Activated T-helper 2 cell treated with anti-CD3 and anti-CD28 coated beads, Interferon-gamma antibody, Interleukin-2, Interleukin-4, amounts not matched to agents 10 μg/mL and 5 μg/mL and 100 μg/mL, durations not matched to agents 14 hours and 24 hours and 36 hours (primary cell): Measurements from ENCODE around the gene NPY4R. TPM values are rescaled to one million over a fixed set of nuclear protein-coding genes. Genes with fewer than 3 reads are reported as not detected.
A peak's percentile ranks its signal among the peaks of the same experiment; 100 is the strongest.
"Not testable (repeated sequence)": the region's sequence is repeated elsewhere in the genome, so short reads cannot be mapped to it uniquely, and the experiment has no call there.

Source experiments
- DNase-seq: peaks from one replicate; pipeline ENCODE4 v3.0.0; 2021; ENCODE audit warnings: low spot score
- H3K27ac Mint-ChIP-seq: one replicate; pipeline ENCODE4 v1.8.0; 2021; ENCODE audit warnings: mixed read lengths
- H3K27me3 Mint-ChIP-seq: one replicate; pipeline ENCODE4 v1.8.0; 2021; ENCODE audit warnings: low read depth, mixed read lengths
- H3K36me3 Mint-ChIP-seq: one replicate; pipeline ENCODE4 v1.8.0; 2021; ENCODE audit warnings: low read depth, mixed read lengths
- H3K4me1 Mint-ChIP-seq: one replicate; pipeline ENCODE4 v1.8.0; 2021; ENCODE audit warnings: low read depth, mixed read lengths
- H3K4me3 Mint-ChIP-seq: one replicate; pipeline ENCODE4 v1.8.0; 2021; ENCODE audit warnings: low read depth, mild to moderate bottlenecking, moderate library complexity, mixed read lengths
- H3K9me3 Mint-ChIP-seq: one replicate; pipeline ENCODE4 v1.8.0; 2021; ENCODE audit warnings: mixed read lengths
- intact Hi-C: fragments of 100-400 bp; cut with micrococcal nuclease; formaldehyde crosslinking; loops from one replicate; pipeline ENCODE4 v1.15.1; 2023
- total RNA-seq: library from RNA; stranded (reverse); gene quantifications from 2 replicates; pipeline ENCODE4 v1.2.3, GENCODE V29; 2022

NPY4R gene
- not detected in 2 replicates for total RNA-seq

GRCh38 chr10:46465765-46466164 is at the start of gene NPY4R:
Gene NPY4R (minus strand): TSS chr10:46465958. CDS start chr10:46462635, 3,323 bp downstream.
- H3K4me3 Mint-ChIP-seq, intact Hi-C loops, DNase-seq, H3K27me3 Mint-ChIP-seq, H3K27ac Mint-ChIP-seq, H3K36me3 Mint-ChIP-seq, H3K4me1 Mint-ChIP-seq, H3K9me3 Mint-ChIP-seq: not testable (repeated sequence)

GRCh38 chr10:46515366-46515765 is 49.6 kb upstream of the NPY4R start:
- intact Hi-C loops = no loop called here
- H3K4me1 Mint-ChIP-seq = no peaks in the 10 kb centered on the region
- no peak overlapping the region for H3K27ac Mint-ChIP-seq
- no peaks in the 10 kb centered on the region for H3K9me3 Mint-ChIP-seq
- no peak overlapping the region for H3K4me3 Mint-ChIP-seq
- no peak for DNase-seq
- no peaks in the 10 kb centered on the region for H3K36me3 Mint-ChIP-seq
- H3K27me3 Mint-ChIP-seq = peaks cover 4% of the 10 kb centered on the region

GRCh38 chr10:46514899-46515298 is 49.1 kb upstream of the NPY4R start:
- intact Hi-C loops = no loop called here
- Mint-ChIP-seq H3K9me3 (no peaks in the 10 kb centered on the region), H3K4me3 (no peak overlapping the region), H3K36me3 (no peaks in the 10 kb centered on the region), H3K27me3 (peaks cover 4% of the 10 kb centered on the region), H3K27ac (no peak overlapping the region), H3K4me1 (no peaks in the 10 kb centered on the region)
- no peak for DNase-seq

GRCh38 chr10:46514431-46514861 is 48.7 kb upstream of the NPY4R start:
- Mint-ChIP-seq H3K36me3 (no peaks in the 10 kb centered on the region), H3K27me3 (peaks cover 4% of the 10 kb centered on the region), H3K4me3 (no peak overlapping the region), H3K27ac (no peak overlapping the region), H3K9me3 (no peaks in the 10 kb centered on the region), H3K4me1 (no peaks in the 10 kb centered on the region)
- peak; percentile 8 for DNase-seq
- intact Hi-C loops = no loop called here

GRCh38 chr10:46513333-46513732 is 47.6 kb upstream of the NPY4R start:
- intact Hi-C loops, H3K4me1 Mint-ChIP-seq, H3K9me3 Mint-ChIP-seq, H3K4me3 Mint-ChIP-seq, DNase-seq, H3K27me3 Mint-ChIP-seq, H3K27ac Mint-ChIP-seq, H3K36me3 Mint-ChIP-seq: not testable (repeated sequence)

- H3K9me3 Mint-ChIP-seq, H3K27ac Mint-ChIP-seq, H3K4me1 Mint-ChIP-seq, H3K4me3 Mint-ChIP-seq, DNase-seq, intact Hi-C loops, H3K27me3 Mint-ChIP-seq, H3K36me3 Mint-ChIP-seq: not testable (repeated sequence)
Observed at GRCh38 chr10:46512725-46513124, 47.0 kb upstream of the NPY4R start.

- H3K9me3 Mint-ChIP-seq, H3K4me1 Mint-ChIP-seq, H3K27me3 Mint-ChIP-seq, H3K27ac Mint-ChIP-seq, intact Hi-C loops, H3K36me3 Mint-ChIP-seq, DNase-seq, H3K4me3 Mint-ChIP-seq: not testable (repeated sequence)
Observed at GRCh38 chr10:46512002-46512401, 46.2 kb upstream of the NPY4R start.

- not testable (repeated sequence) for H3K4me3 Mint-ChIP-seq, H3K27me3 Mint-ChIP-seq, H3K9me3 Mint-ChIP-seq
Observed at GRCh38 chr10:46499990-46500389, 34.2 kb upstream of the NPY4R start.

GRCh38 chr10:46498985-46499703 is 33.4 kb upstream of the NPY4R start:
- H3K4me1 Mint-ChIP-seq, intact Hi-C loops, H3K36me3 Mint-ChIP-seq, H3K9me3 Mint-ChIP-seq, H3K27ac Mint-ChIP-seq, H3K27me3 Mint-ChIP-seq, H3K4me3 Mint-ChIP-seq, DNase-seq: not testable (repeated sequence)

More at GRCh38 chr10:46499990-46500389, 34.2 kb upstream of the NPY4R start:
- DNase-seq, H3K4me1 Mint-ChIP-seq, H3K27ac Mint-ChIP-seq, H3K36me3 Mint-ChIP-seq, intact Hi-C loops: not testable (repeated sequence)

GRCh38 chr10:46497878-46498277 is 32.1 kb upstream of the NPY4R start:
- H3K4me1 Mint-ChIP-seq, H3K27ac Mint-ChIP-seq, H3K27me3 Mint-ChIP-seq, H3K36me3 Mint-ChIP-seq, intact Hi-C loops, DNase-seq, H3K4me3 Mint-ChIP-seq, H3K9me3 Mint-ChIP-seq: not testable (repeated sequence)

- H3K4me3 Mint-ChIP-seq, DNase-seq, H3K27ac Mint-ChIP-seq, intact Hi-C loops, H3K27me3 Mint-ChIP-seq, H3K36me3 Mint-ChIP-seq, H3K4me1 Mint-ChIP-seq, H3K9me3 Mint-ChIP-seq: not testable (repeated sequence)
Observed at GRCh38 chr10:46497401-46497800, 31.6 kb upstream of the NPY4R start.

- H3K27ac Mint-ChIP-seq, H3K27me3 Mint-ChIP-seq, H3K4me3 Mint-ChIP-seq, H3K36me3 Mint-ChIP-seq, DNase-seq, H3K4me1 Mint-ChIP-seq, intact Hi-C loops, H3K9me3 Mint-ChIP-seq: not testable (repeated sequence)
Observed at GRCh38 chr10:46491364-46492114, 25.8 kb upstream of the NPY4R start.

- intact Hi-C loops, H3K36me3 Mint-ChIP-seq, H3K9me3 Mint-ChIP-seq, H3K4me3 Mint-ChIP-seq, H3K27ac Mint-ChIP-seq, H3K4me1 Mint-ChIP-seq, H3K27me3 Mint-ChIP-seq, DNase-seq: not testable (repeated sequence)
Observed at GRCh38 chr10:46490285-46490684, 24.5 kb upstream of the NPY4R start.
